Endothelial cell of umbilical vein (primary cell): Measurements from ENCODE around the gene XIRP1. TPM values are rescaled to one million over a fixed set of nuclear protein-coding genes. Genes with fewer than 3 reads are reported as not detected.

ENCODE experiments used
- BruUV-seq: library from RNA; stranded (reverse); fragments of 400-500 nt; replicated peaks from 2 replicates; lab custom pipeline; 2021; lab: Mats Ljungman, UMichigan
- CTCF ChIA-PET: fragments of 300-600, 350-600 bp; sonication (Branson Sonifier 250); formaldehyde crosslinking; loops from one replicate; lab custom pipeline; 2021; ENCODE audit warnings: antibody characterized with exemption, inconsistent platforms; lab: Charles Lee
- POLR2A ChIA-PET: fragments of 300-600, 350-600 bp; sonication (Branson Sonifier 250); formaldehyde crosslinking; loops from one replicate; lab custom pipeline; 2021; ENCODE audit warnings: antibody characterized with exemption, inconsistent platforms; lab: Charles Lee
- DNase-seq: peaks from one replicate; pipeline ENCODE4 v3.0.0-alpha.2; 2011; ENCODE audit warnings: low read depth, low spot score
- FAIRE-seq: peaks from 2 replicates; lab custom pipeline; 2011; peaks lifted over from hg19 to GRCh38; lab: Jason Lieb, UNC
- H2AFZ ChIP-seq: 2 replicates; pipeline ENCODE4 v1.6.0; 2012; ENCODE audit warnings: low read depth, low read length, control low read depth, inconsistent platforms
- H3K27ac ChIP-seq: 2 replicates; pipeline ENCODE4 v1.5.1; 2011; ENCODE audit warnings: low read depth, mild to moderate bottlenecking, control low read depth, low read length, moderate library complexity; ENCODE audit not compliant: insufficient read depth
- H3K27me3 ChIP-seq, 2 experiments: 2 replicates each; pipeline versions ENCODE4 v1.6.0 to v1.6.1; 2011; ENCODE audit warnings: low read length in 2 of 2, mixed read lengths in 1 of 2; ENCODE audit not compliant: control insufficient read depth in 2 of 2, insufficient read depth in 2 of 2
- H3K36me3 ChIP-seq, 2 experiments: 2 replicates in 1 of 2; 3 replicates in 1 of 2; pipeline ENCODE4 v1.5.1; 2011; ENCODE audit warnings: low read length in 2 of 2, mild to moderate bottlenecking in 1 of 2, moderate library complexity in 1 of 2; ENCODE audit not compliant: control insufficient read depth in 2 of 2, insufficient read depth in 2 of 2; ENCODE audit errors: extremely low read depth in 1 of 2
- H3K4me1 ChIP-seq: 3 replicates; pipeline ENCODE4 v1.5.1; 2011; ENCODE audit warnings: mild to moderate bottlenecking, low read length; ENCODE audit not compliant: control insufficient read depth, insufficient read depth; ENCODE audit errors: extremely low read depth
- H3K4me2 ChIP-seq: 2 replicates; pipeline ENCODE4 v1.6.1; 2011; ENCODE audit warnings: low read length, control low read depth, mixed read lengths; ENCODE audit not compliant: insufficient read depth
- H3K4me3 ChIP-seq, 3 experiments: fragments of 200-600 bp in 1 of 3; sonication (generic), shearing (Covaris generic) in 1 of 3; replicated peaks in 1 of 3; 2 replicates each; pipeline ENCODE4 v1.5.1; 2011 to 2016; ENCODE audit warnings: control low read depth in 3 of 3, low read length in 3 of 3, mild to moderate bottlenecking in 2 of 3, inconsistent platforms in 1 of 3, low read depth in 1 of 3, moderate library complexity in 1 of 3; ENCODE audit not compliant: insufficient read depth in 1 of 3
- H3K79me2 ChIP-seq: 2 replicates; pipeline ENCODE4 v1.6.0; 2012; ENCODE audit warnings: low read length, inconsistent platforms; ENCODE audit not compliant: control insufficient read depth, insufficient read depth
- H3K9ac ChIP-seq: replicated peaks from 2 replicates; pipeline ENCODE3; 2011; ENCODE audit warnings: low read length, control low read depth; ENCODE audit not compliant: insufficient read depth; ENCODE audit errors: extremely low read depth
- H3K9me1 ChIP-seq: replicated peaks from 3 replicates; pipeline ENCODE4 v1.6.0; 2011; ENCODE audit warnings: mild to moderate bottlenecking, low read length; ENCODE audit not compliant: control insufficient read depth, insufficient read depth; ENCODE audit errors: extremely low read depth
- H3K9me3 ChIP-seq: replicated peaks from 2 replicates; pipeline ENCODE4 v1.5.1; 2012; ENCODE audit warnings: low read length, inconsistent platforms; ENCODE audit not compliant: control insufficient read depth, insufficient read depth
- H4K20me1 ChIP-seq: replicated peaks from 2 replicates; pipeline ENCODE3; 2011; ENCODE audit warnings: mild to moderate bottlenecking, low read length; ENCODE audit not compliant: control insufficient read depth, insufficient read depth; ENCODE audit errors: extremely low read depth
- EZH2 ChIP-seq: IDR thresholded peaks from 2 replicates; pipeline ENCODE4 v1.6.1; 2012; ENCODE audit warnings: borderline replicate concordance, low read depth, mild to moderate bottlenecking, moderate library complexity, low read length, inconsistent platforms; ENCODE audit not compliant: severe bottlenecking
- FOS ChIP-seq: IDR thresholded peaks from 2 replicates; pipeline ENCODE4 v1.6.1; 2011; ENCODE audit warnings: mild to moderate bottlenecking, low read length, moderate library complexity, borderline replicate concordance; ENCODE audit not compliant: insufficient read depth
- GATA2 ChIP-seq: IDR thresholded peaks from 2 replicates; pipeline ENCODE4 v1.7.0; 2011; ENCODE audit warnings: low read depth, mild to moderate bottlenecking, moderate library complexity, mixed read lengths, low read length; ENCODE audit not compliant: insufficient read length, insufficient read depth
- JUN ChIP-seq: IDR thresholded peaks from 2 replicates; pipeline ENCODE4 v1.6.1; 2011; ENCODE audit warnings: borderline replicate concordance, low read depth; ENCODE audit not compliant: insufficient read length, insufficient read depth
- MAX ChIP-seq: IDR thresholded peaks from 2 replicates; pipeline ENCODE4 v1.6.1; 2011; ENCODE audit not compliant: insufficient read depth, insufficient read length
- POLR2A ChIP-seq: IDR thresholded peaks from 2 replicates; pipeline ENCODE4 v1.6.1; 2012; ENCODE audit warnings: low read depth, mild to moderate bottlenecking, control low read depth, low read length
- POLR2AphosphoS5 ChIP-seq: IDR thresholded peaks from 2 replicates; pipeline ENCODE4 v1.6.1; 2012; ENCODE audit warnings: low read depth, mild to moderate bottlenecking, control low read depth, low read length, moderate library complexity; ENCODE audit not compliant: insufficient read depth
- dilution Hi-C: fragments of 300-500 bp; cut with MboI; formaldehyde crosslinking; loops from one replicate; pipeline ENCODE4 v1.15.0; 2019; ENCODE audit warnings: low sequenced_read_pairs; ENCODE audit not compliant: extremely low pct_ligation_motif_present
- intact Hi-C: fragments of 100-400 bp; cut with micrococcal nuclease; formaldehyde crosslinking; loops from one replicate; pipeline ENCODE4 v1.10.0; 2022
- polyA plus RNA-seq, 4 experiments: library from polyadenylated mRNA; depleted of rRNA in 3 of 4; stranded (reverse) in 3 of 4; unstranded in 1 of 4; fragments of >200 nt; gene quantifications; 2 replicates each; pipeline versions ENCODE4 v1.2.1 to v1.2.3, GENCODE V29; 2011 to 2012; ENCODE audit warnings: missing spikeins in 1 of 4
- total RNA-seq: library from RNA; stranded (reverse); gene quantifications from 2 replicates; pipeline ENCODE4 v1.2.3, GENCODE V29; 2021
- TF ChIP-seq, protein P1 (sequence below), 2 donors: IDR thresholded peaks; 1 replicate in 1 of 2; 2 replicates in 1 of 2; pipeline ENCODE4 v1.5.1; 2011; ENCODE audit warnings: low read length in 2 of 2, mild to moderate bottlenecking in 2 of 2, moderate library complexity in 2 of 2, control low read depth in 1 of 2, inconsistent platforms in 1 of 2, low read depth in 1 of 2; ENCODE audit not compliant: insufficient read depth in 1 of 2; ENCODE audit errors: extremely low read depth in 1 of 2

Gene XIRP1
- total and polyA plus RNA-seq, 2 donors (not counting 3 experiments of a cell fraction or from before 2014, with no cell fraction given): not detected

DNA sequence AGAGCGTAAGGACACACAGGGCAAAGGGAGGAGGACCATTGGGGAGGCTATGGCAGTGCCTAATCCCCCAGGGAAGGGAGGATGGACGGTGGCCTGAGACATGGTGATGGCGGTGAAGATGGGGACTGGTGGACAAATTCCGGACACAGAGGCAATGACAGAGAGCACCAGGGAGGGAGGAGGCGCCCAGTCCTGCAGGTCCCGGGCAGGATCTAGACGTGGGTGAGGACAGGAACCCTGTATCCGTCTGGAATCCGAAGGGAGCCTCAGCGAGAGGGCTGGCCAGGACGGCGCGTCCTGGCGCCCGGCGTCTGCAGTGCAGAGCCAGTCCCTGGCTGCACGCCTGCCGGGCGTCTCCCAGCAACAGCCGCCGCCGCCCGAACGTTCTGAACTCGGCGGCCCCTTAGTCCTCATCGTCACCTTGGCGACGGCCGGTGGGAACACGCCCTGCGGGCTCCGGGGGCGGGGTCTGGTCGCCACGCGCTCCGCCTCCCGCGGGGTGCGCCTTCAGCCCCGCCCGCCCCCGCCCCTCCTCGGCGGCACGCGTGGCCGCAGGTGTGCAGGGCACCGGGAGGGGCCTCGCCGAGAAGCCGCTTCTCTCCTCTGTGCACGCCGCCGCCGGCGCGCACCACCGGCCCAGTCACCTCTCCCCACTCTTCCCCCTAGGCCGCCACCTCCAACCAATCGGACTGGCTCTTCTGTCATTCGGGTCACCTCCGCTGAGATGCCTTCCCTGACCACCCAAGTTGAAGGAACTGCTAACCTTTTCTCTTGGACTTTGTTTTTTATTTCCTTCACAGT is 11.6 kb downstream of the XIRP1 start:
- TF ChIP-seq, protein P1, sequence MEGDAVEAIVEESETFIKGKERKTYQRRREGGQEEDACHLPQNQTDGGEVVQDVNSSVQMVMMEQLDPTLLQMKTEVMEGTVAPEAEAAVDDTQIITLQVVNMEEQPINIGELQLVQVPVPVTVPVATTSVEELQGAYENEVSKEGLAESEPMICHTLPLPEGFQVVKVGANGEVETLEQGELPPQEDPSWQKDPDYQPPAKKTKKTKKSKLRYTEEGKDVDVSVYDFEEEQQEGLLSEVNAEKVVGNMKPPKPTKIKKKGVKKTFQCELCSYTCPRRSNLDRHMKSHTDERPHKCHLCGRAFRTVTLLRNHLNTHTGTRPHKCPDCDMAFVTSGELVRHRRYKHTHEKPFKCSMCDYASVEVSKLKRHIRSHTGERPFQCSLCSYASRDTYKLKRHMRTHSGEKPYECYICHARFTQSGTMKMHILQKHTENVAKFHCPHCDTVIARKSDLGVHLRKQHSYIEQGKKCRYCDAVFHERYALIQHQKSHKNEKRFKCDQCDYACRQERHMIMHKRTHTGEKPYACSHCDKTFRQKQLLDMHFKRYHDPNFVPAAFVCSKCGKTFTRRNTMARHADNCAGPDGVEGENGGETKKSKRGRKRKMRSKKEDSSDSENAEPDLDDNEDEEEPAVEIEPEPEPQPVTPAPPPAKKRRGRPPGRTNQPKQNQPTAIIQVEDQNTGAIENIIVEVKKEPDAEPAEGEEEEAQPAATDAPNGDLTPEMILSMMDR (IDR thresholded peaks at IDR 0.05; ENCODE audit: extremely low read depth in 1 of 2, insufficient read depth in 1 of 2, low read depth in 1 of 2, low read length in 2 of 2): peak in 1 of 2 donors; percentile 24
- TF ChIP-seq JUN: no peak
- TF ChIP-seq FOS: no peak
- TF ChIP-seq MAX: no peak
- no peak for TF ChIP-seq GATA2
- TF ChIP-seq POLR2AphosphoS5: peak; percentile 59
- no peak for TF ChIP-seq EZH2
- peak; percentile 29 for TF ChIP-seq POLR2A
- Histone ChIP-seq H3K9ac (peak overlapping the region; percentile 15), H3K9me3 (no peaks in the 10 kb centered on the region), H3K4me1 (peaks cover 25% of the 10 kb centered on the region), H3K4me3 (peak overlapping the region in 1 of 3 experiments; percentile 33), H4K20me1 (no peaks in the 10 kb centered on the region), H2AFZ (peak overlapping the region; percentile 52), H3K4me2 (peak overlapping the region; percentile 48), H3K27me3 (no peaks in the 10 kb centered on the region), H3K36me3 (no peaks in the 10 kb centered on the region), H3K9me1 (no peaks in the 10 kb centered on the region), H3K79me2 (no peaks in the 10 kb centered on the region), H3K27ac (peak overlapping the region; percentile 17)
- DNase-seq (peak; percentile 71), FAIRE-seq (no peak)
- intact Hi-C loops: no loop called here
- dilution Hi-C loops: no loop called here
- ChIA-PET POLR2A (no interaction called here), CTCF (interaction anchor here (0.8 to 1.0 kb wide), 2 partner anchors 34 to 54 kb away, joined by 3 to 5 read pairs; no protein-coding TSS in a partner anchor)
- BruUV-seq: no TSS peak
